ELR (cell line): ENCODE measurements around the gene SPOP.
A peak's percentile ranks its signal among the peaks of the same experiment; 100 is the strongest.
"Not testable (repeated sequence)": the region's sequence is repeated elsewhere in the genome, so short reads cannot be mapped to it uniquely, and the experiment has no call there.

Source experiments
- DNase-seq: peaks from one replicate; pipeline ENCODE4 v3.0.0-alpha.2; 2015; ENCODE audit warnings: low read depth

Gene SPOP

GRCh38 chr17:49572226-49572625, 105.7 kb downstream of the SPOP start:
- no peak for DNase-seq

GRCh38 chr17:49571764-49572163, 106.1 kb downstream of the SPOP start:
- DNase-seq = no peak

GRCh38 chr17:49571283-49571682, 106.6 kb downstream of the SPOP start:
- no peak for DNase-seq

GRCh38 chr17:49570540-49571242, 107.2 kb downstream of the SPOP start:
- DNase-seq = no peak

- DNase-seq = not testable (repeated sequence)
Measured at GRCh38 chr17:49568695-49569047, 109.2 kb downstream of the SPOP start.

GRCh38 chr17:49567871-49568694, 109.8 kb downstream of the SPOP start:
- peak; percentile 91 for DNase-seq

- DNase-seq = no peak
Measured at GRCh38 chr17:49567104-49567521, 110.8 kb downstream of the SPOP start.

- no peak for DNase-seq
Measured at GRCh38 chr17:49566668-49567071, 111.2 kb downstream of the SPOP start.

- no peak for DNase-seq
Measured at GRCh38 chr17:49565948-49566491, 111.9 kb downstream of the SPOP start.

GRCh38 chr17:49564638-49565037, 113.3 kb downstream of the SPOP start:
- no peak for DNase-seq

- DNase-seq = peak; percentile 80
Measured at GRCh38 chr17:49557312-49558024, 120.4 kb downstream of the SPOP start.

- peak; percentile 78 for DNase-seq
Measured at GRCh38 chr17:49556223-49556943, 121.5 kb downstream of the SPOP start.

GRCh38 chr17:49555495-49556222, 122.2 kb downstream of the SPOP start:
- DNase-seq = no peak

GRCh38 chr17:49554694-49555494, 123.0 kb downstream of the SPOP start:
- no peak for DNase-seq

GRCh38 chr17:49553676-49554335, 124.1 kb downstream of the SPOP start:
- no peak for DNase-seq

- DNase-seq = peak; percentile 75
Measured at GRCh38 chr17:49552070-49552751, 125.7 kb downstream of the SPOP start.

GRCh38 chr17:49551221-49552069, 126.5 kb downstream of the SPOP start:
- no peak for DNase-seq

- not testable (repeated sequence) for DNase-seq
Measured at GRCh38 chr17:49550764-49551163, 127.1 kb downstream of the SPOP start.
